CD4-positive, alpha-beta memory T cell (primary cell): ENCODE data around the gene COL19A1. TPM values are rescaled to one million over a fixed set of nuclear protein-coding genes. Genes with fewer than 3 reads are reported as not detected.

Source experiments
- CTCF ChIA-PET: fragments of 350-600 bp; sonication (Branson Sonifier 250); formaldehyde crosslinking; loops from one replicate; lab custom pipeline; 2021; ENCODE audit warnings: inconsistent platforms; ENCODE audit not compliant: partially characterized antibody; lab: Charles Lee
- POLR2A ChIA-PET: fragments of 350-600 bp; sonication (Branson Sonifier 250); formaldehyde crosslinking; loops from one replicate; lab custom pipeline; 2021; ENCODE audit not compliant: partially characterized antibody; lab: Charles Lee
- DNase-seq, 5 donors: peaks; one replicate each; pipeline versions ENCODE4 v3.0.0 to v3.0.0-alpha.2; 2020 to 2022; ENCODE audit warnings: mixed read lengths in 1 of 5
- H3K27ac ChIP-seq: one replicate; pipeline ENCODE4 v1.7.0; 2013; ENCODE audit warnings: low read depth, low read length
- H3K27me3 ChIP-seq: 2 replicates; pipeline ENCODE4 v1.7.0; 2013; ENCODE audit warnings: mild to moderate bottlenecking, low read length, moderate library complexity; ENCODE audit not compliant: insufficient read depth
- H3K36me3 ChIP-seq: 2 replicates; pipeline ENCODE4 v1.7.0; 2013; ENCODE audit warnings: mild to moderate bottlenecking, low read length, moderate library complexity; ENCODE audit not compliant: insufficient read depth
- H3K4me1 ChIP-seq: 2 replicates; pipeline ENCODE4 v1.7.0; 2013; ENCODE audit warnings: mild to moderate bottlenecking, low read length, moderate library complexity; ENCODE audit not compliant: insufficient read depth
- H3K4me3 ChIP-seq, 2 donors: one replicate each; pipeline ENCODE4 v1.7.0; 2013; ENCODE audit warnings: low read length in 2 of 2, mild to moderate bottlenecking in 1 of 2
- H3K9me3 ChIP-seq, 2 donors: one replicate each; pipeline ENCODE4 v1.7.0; 2013; ENCODE audit warnings: low read length in 2 of 2, control low read depth in 1 of 2; ENCODE audit not compliant: control insufficient read depth in 1 of 2
- H3K27ac Mint-ChIP-seq, 7 donors: one replicate each; pipeline ENCODE4 v1.8.0; 2020 to 2021; ENCODE audit warnings: mixed read lengths in 7 of 7, mild to moderate bottlenecking in 6 of 7, inconsistent platforms in 3 of 7, moderate library complexity in 3 of 7
- H3K27me3 Mint-ChIP-seq, 2 donors: one replicate each; pipeline ENCODE4 v1.8.0; 2020 to 2021; ENCODE audit warnings: mixed read lengths in 2 of 2
- H3K36me3 Mint-ChIP-seq, 2 donors: one replicate each; pipeline ENCODE4 v1.8.0; 2020 to 2021; ENCODE audit warnings: mixed read lengths in 2 of 2, inconsistent platforms in 1 of 2, mild to moderate bottlenecking in 1 of 2
- H3K4me1 Mint-ChIP-seq, 4 donors: one replicate each; pipeline ENCODE4 v1.8.0; 2020 to 2021; ENCODE audit warnings: mixed read lengths in 4 of 4, mild to moderate bottlenecking in 1 of 4
- H3K4me3 Mint-ChIP-seq, 8 donors: one replicate each; pipeline ENCODE4 v1.8.0; 2020 to 2021; ENCODE audit warnings: mixed read lengths in 8 of 8, mild to moderate bottlenecking in 7 of 8, moderate library complexity in 6 of 8, inconsistent platforms in 3 of 8
- H3K9me3 Mint-ChIP-seq, 8 donors: one replicate each; pipeline ENCODE4 v1.8.0; 2020 to 2021; ENCODE audit warnings: mixed read lengths in 8 of 8, mild to moderate bottlenecking in 5 of 8, inconsistent platforms in 3 of 8, moderate library complexity in 1 of 8
- intact Hi-C: fragments of 100-400 bp; cut with micrococcal nuclease; formaldehyde crosslinking; loops from one replicate; pipeline ENCODE4 v1.15.1; 2023
- polyA plus RNA-seq, 2 donors: library from polyadenylated mRNA; unstranded; fragments of 300-500 nt; fragmentation: Illumina TruSeq; gene quantifications; one replicate each; pipeline ENCODE4 v1.2.3, GENCODE V29; 2021
- total RNA-seq, 2 experiments: library from RNA; stranded (reverse); gene quantifications; one replicate each; pipeline ENCODE4 v1.2.3, GENCODE V29; 2021

Gene COL19A1
- total and polyA plus RNA-seq, 4 experiments from 2014 or later: 0.02 TPM; not detected in 3

DNA sequence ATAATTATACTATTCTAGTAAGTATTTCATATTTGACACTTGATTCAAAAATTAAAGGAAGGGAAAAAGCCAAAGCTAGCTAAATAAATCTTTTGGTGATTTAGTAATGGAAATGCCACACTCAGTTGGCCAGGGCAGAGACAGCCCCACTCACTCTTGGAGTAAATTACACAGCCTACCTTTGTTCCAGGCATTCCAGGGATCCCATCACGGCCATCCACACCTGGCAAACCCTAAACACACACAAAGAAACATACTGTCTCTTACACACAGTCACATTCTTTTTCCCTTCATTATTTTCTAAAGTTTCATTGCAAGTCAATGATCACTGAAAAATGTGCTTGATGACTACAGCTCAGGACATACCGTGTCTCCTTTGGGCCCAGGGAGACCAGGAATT lies 388.4 kb downstream of the COL19A1 start:
- Histone ChIP-seq H3K4me1 (no peaks in the 10 kb centered on the region), H3K27ac (no peak overlapping the region), H3K27me3 (no peaks in the 10 kb centered on the region), H3K9me3 (no peaks in the 10 kb centered on the region), H3K36me3 (no peaks in the 10 kb centered on the region), H3K4me3 (no peak overlapping the region)
- peaks cover 0 to 2% (median 0%) of the 10 kb centered on the region in 8 donors for H3K9me3 Mint-ChIP-seq
- H3K4me3 Mint-ChIP-seq: no peak overlapping the region
- H3K4me1 Mint-ChIP-seq: no peaks in the 10 kb centered on the region
- ChIA-PET POLR2A (no interaction called here), CTCF (no interaction called here)
- H3K27ac Mint-ChIP-seq: no peak overlapping the region
- peaks cover 2 to 5% of the 10 kb centered on the region in 2 donors for H3K27me3 Mint-ChIP-seq
- no peak for DNase-seq
- no peaks in the 10 kb centered on the region for H3K36me3 Mint-ChIP-seq
- intact Hi-C loops: no loop called here

GRCh38 chr6:70257768-70258273 lies 391.5 kb downstream of the COL19A1 start:
- no peaks in the 10 kb centered on the region for H3K4me1 Mint-ChIP-seq
- Histone ChIP-seq H3K27ac (no peak overlapping the region), H3K9me3 (no peaks in the 10 kb centered on the region), H3K4me3 (no peak overlapping the region), H3K4me1 (no peaks in the 10 kb centered on the region), H3K36me3 (no peaks in the 10 kb centered on the region), H3K27me3 (no peaks in the 10 kb centered on the region)
- ChIA-PET CTCF (no interaction called here), POLR2A (no interaction called here)
- DNase-seq: no peak
- peaks cover 0 to 3% (median 0%) of the 10 kb centered on the region in 8 donors for H3K9me3 Mint-ChIP-seq
- H3K27me3 Mint-ChIP-seq: peaks cover 3 to 4% of the 10 kb centered on the region in 2 donors
- H3K27ac Mint-ChIP-seq: peak overlapping the region in 1 of 7 donors; percentile 0
- no peaks in the 10 kb centered on the region for H3K36me3 Mint-ChIP-seq
- intact Hi-C loops: no loop called here
- H3K4me3 Mint-ChIP-seq: no peak overlapping the region

DNA sequence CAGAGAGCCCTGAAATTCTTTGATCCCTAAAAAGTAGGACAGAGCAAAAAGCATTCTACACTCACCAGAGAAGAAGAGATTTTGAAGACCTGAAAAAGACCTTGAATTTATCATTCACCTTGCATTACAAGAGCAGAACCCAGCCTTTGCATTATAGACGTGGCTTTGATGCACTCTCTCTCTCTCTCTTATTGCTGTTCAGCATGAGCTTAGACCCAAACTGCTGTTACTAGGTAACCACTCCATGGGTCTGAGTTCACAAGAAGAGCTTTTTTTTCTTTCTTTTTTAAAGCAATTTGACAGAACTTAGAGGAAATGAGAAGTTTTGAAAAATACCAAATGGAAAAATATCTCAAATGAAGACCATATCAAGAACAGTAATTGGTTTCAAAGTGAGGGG lies 392.1 kb downstream of the COL19A1 start:
- CTCF ChIA-PET: no interaction called here

More for the DNA sequence above, 392.1 kb downstream of the COL19A1 start:
- Histone ChIP-seq H3K9me3 (no peaks in the 10 kb centered on the region), H3K4me1 (no peaks in the 10 kb centered on the region), H3K27ac (no peak overlapping the region), H3K4me3 (no peak overlapping the region), H3K27me3 (no peaks in the 10 kb centered on the region), H3K36me3 (no peaks in the 10 kb centered on the region)
- no peak for DNase-seq
- no peak overlapping the region for H3K27ac Mint-ChIP-seq
- H3K4me1 Mint-ChIP-seq: no peaks in the 10 kb centered on the region
- H3K36me3 Mint-ChIP-seq: no peaks in the 10 kb centered on the region
- POLR2A ChIA-PET: no interaction called here
- intact Hi-C loops: no loop called here
- peaks cover 3 to 4% of the 10 kb centered on the region in 2 donors for H3K27me3 Mint-ChIP-seq
- H3K9me3 Mint-ChIP-seq: peaks cover 0 to 3% (median 0%) of the 10 kb centered on the region in 8 donors
- no peak overlapping the region for H3K4me3 Mint-ChIP-seq

Other genes starting within 250 kb of the COL19A1 start
- gene LMBRD1, start 69.5 kb upstream of the COL19A1 start, total RNA-seq: 10 to 100 TPM; 53.8 to 55.7 TPM
- gene LMBRD1, start 69.5 kb upstream of the COL19A1 start, polyA plus RNA-seq: 10 to 100 TPM; 54.7 to 61.5 TPM